ENCODE results near the gene GRIK3.
"Not testable (repeated sequence)": the region's sequence is repeated elsewhere in the genome, so short reads cannot be mapped to it uniquely, and the experiment has no call there.

Gene GRIK3

GRCh38 chr1:36900128-36900527 is 134.2 kb downstream of the GRIK3 start:
- no peak for DNase-seq

- DNase-seq, result not testable (repeated sequence)
Measured at GRCh38 chr1:36897813-36898212, 136.5 kb downstream of the GRIK3 start.

GRCh38 chr1:36894824-36895223 is 139.5 kb downstream of the GRIK3 start:
- DNase-seq, result no peak

- no peak for DNase-seq
Measured at GRCh38 chr1:36890776-36891175, 143.5 kb downstream of the GRIK3 start.

- DNase-seq, result no peak
Measured at GRCh38 chr1:36889478-36890226, 144.7 kb downstream of the GRIK3 start.

- DNase-seq, result no peak
Measured at GRCh38 chr1:36888811-36889477, 145.4 kb downstream of the GRIK3 start.

GRCh38 chr1:36885540-36886357 is 148.6 kb downstream of the GRIK3 start:
- no peak for DNase-seq

GRCh38 chr1:36884801-36885200 is 149.5 kb downstream of the GRIK3 start:
- no peak for DNase-seq

- DNase-seq, result no peak
Measured at GRCh38 chr1:36884029-36884701, 150.2 kb downstream of the GRIK3 start.

- no peak for DNase-seq
Measured at GRCh38 chr1:36883315-36883949, 150.9 kb downstream of the GRIK3 start.

GRCh38 chr1:36882536-36883285 is 151.6 kb downstream of the GRIK3 start:
- no peak for DNase-seq

GRCh38 chr1:36881541-36881940 is 152.8 kb downstream of the GRIK3 start:
- no peak for DNase-seq

GRCh38 chr1:36881068-36881405 is 153.3 kb downstream of the GRIK3 start:
- DNase-seq, result no peak

- DNase-seq, result no peak
Measured at GRCh38 chr1:36880155-36881067, 153.9 kb downstream of the GRIK3 start.

- DNase-seq, result no peak
Measured at GRCh38 chr1:36879613-36880012, 154.7 kb downstream of the GRIK3 start.

- no peak for DNase-seq
Measured at GRCh38 chr1:36876990-36877389, 157.3 kb downstream of the GRIK3 start.

- DNase-seq, result no peak
Measured at GRCh38 chr1:36874271-36875060, 159.8 kb downstream of the GRIK3 start.

- DNase-seq, result no peak
Measured at GRCh38 chr1:36872858-36873257, 161.5 kb downstream of the GRIK3 start.

GRCh38 chr1:36872126-36872754 is 162.1 kb downstream of the GRIK3 start:
- DNase-seq, result no peak
